ENCODE results near the gene BCOR.

The BCOR gene

GRCh38 chrX:40090961-40091360 is 6.8 kb downstream of the BCOR start:
- no peak overlapping the region for H3K27ac ChIP-seq (ENCODE audit: low read depth, low read length, poor library complexity, severe bottlenecking)
- no peak overlapping the region for H3K9ac ChIP-seq (ENCODE audit: low read length)
- H3K79me2 ChIP-seq (ENCODE audit: insufficient read depth, low read length) = no peaks in the 10 kb centered on the region
- peaks cover 51% of the 10 kb centered on the region for H3K4me1 ChIP-seq (ENCODE audit: insufficient read depth, low read length, severe bottlenecking)
- H3K4me3 ChIP-seq (ENCODE audit: low read depth, low read length, poor library complexity, severe bottlenecking) = no peak overlapping the region
- no peaks in the 10 kb centered on the region for H3K27me3 ChIP-seq (ENCODE audit: insufficient read depth, low read length)
- no peaks in the 10 kb centered on the region for H3K9me2 ChIP-seq (ENCODE audit: low read depth, low read length)
- no peaks in the 10 kb centered on the region for H3K9me3 ChIP-seq (ENCODE audit: low read length)
- H3F3A ChIP-seq (ENCODE audit: insufficient read depth, low read length) = no peaks in the 10 kb centered on the region
- H3K36me3 ChIP-seq (ENCODE audit: insufficient read depth, low read length) = peaks cover 20% of the 10 kb centered on the region; the same call in 1 of the 2 replicates
- no peaks in the 10 kb centered on the region for H4K20me1 ChIP-seq (ENCODE audit: insufficient read depth, low read length)
- TF ChIP-seq EZH2 (IDR thresholded peaks at IDR 0.05; ENCODE audit: borderline replicate concordance, low read length) = no peak
- TF ChIP-seq, protein P1, sequence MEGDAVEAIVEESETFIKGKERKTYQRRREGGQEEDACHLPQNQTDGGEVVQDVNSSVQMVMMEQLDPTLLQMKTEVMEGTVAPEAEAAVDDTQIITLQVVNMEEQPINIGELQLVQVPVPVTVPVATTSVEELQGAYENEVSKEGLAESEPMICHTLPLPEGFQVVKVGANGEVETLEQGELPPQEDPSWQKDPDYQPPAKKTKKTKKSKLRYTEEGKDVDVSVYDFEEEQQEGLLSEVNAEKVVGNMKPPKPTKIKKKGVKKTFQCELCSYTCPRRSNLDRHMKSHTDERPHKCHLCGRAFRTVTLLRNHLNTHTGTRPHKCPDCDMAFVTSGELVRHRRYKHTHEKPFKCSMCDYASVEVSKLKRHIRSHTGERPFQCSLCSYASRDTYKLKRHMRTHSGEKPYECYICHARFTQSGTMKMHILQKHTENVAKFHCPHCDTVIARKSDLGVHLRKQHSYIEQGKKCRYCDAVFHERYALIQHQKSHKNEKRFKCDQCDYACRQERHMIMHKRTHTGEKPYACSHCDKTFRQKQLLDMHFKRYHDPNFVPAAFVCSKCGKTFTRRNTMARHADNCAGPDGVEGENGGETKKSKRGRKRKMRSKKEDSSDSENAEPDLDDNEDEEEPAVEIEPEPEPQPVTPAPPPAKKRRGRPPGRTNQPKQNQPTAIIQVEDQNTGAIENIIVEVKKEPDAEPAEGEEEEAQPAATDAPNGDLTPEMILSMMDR (IDR thresholded peaks at IDR 0.05; ENCODE audit: low read length) = no peak
- H2AFZ ChIP-seq (ENCODE audit: low read length) = no peak overlapping the region
- peak overlapping the region; percentile 43; the same call in 1 of the 2 replicates for H3K4me2 ChIP-seq (ENCODE audit: low read length)

GRCh38 chrX:40090050-40090804 is 7.5 kb downstream of the BCOR start:
- Histone ChIP-seq H4K20me1 (ENCODE audit: insufficient read depth, low read length) (no peaks in the 10 kb centered on the region), H3F3A (ENCODE audit: insufficient read depth, low read length) (no peaks in the 10 kb centered on the region), H3K9ac (ENCODE audit: low read length) (no peak overlapping the region), H3K4me3 (ENCODE audit: low read depth, low read length, poor library complexity, severe bottlenecking) (no peak overlapping the region), H3K4me2 (ENCODE audit: low read length) (peak overlapping the region; percentile 43; the same call in 1 of the 2 replicates), H3K9me3 (ENCODE audit: low read length) (no peaks in the 10 kb centered on the region), H3K4me1 (ENCODE audit: insufficient read depth, low read length, severe bottlenecking) (peaks cover 52% of the 10 kb centered on the region), H3K79me2 (ENCODE audit: insufficient read depth, low read length) (no peaks in the 10 kb centered on the region), H2AFZ (ENCODE audit: low read length) (no peak overlapping the region), H3K36me3 (ENCODE audit: insufficient read depth, low read length) (peaks cover 20% of the 10 kb centered on the region; the same call in 1 of the 2 replicates), H3K9me2 (ENCODE audit: low read depth, low read length) (no peaks in the 10 kb centered on the region), H3K27me3 (ENCODE audit: insufficient read depth, low read length) (no peaks in the 10 kb centered on the region), H3K27ac (ENCODE audit: low read depth, low read length, poor library complexity, severe bottlenecking) (no peak overlapping the region)
- TF ChIP-seq, protein P1 (IDR thresholded peaks at IDR 0.05; ENCODE audit: low read length) = no peak
- TF ChIP-seq EZH2 (IDR thresholded peaks at IDR 0.05; ENCODE audit: borderline replicate concordance, low read length) = no peak

GRCh38 chrX:40088803-40089540 is 8.8 kb downstream of the BCOR start:
- peaks cover 20% of the 10 kb centered on the region; the same call in 1 of the 2 replicates for H3K36me3 ChIP-seq (ENCODE audit: insufficient read depth, low read length)
- no peak overlapping the region for H3K4me3 ChIP-seq (ENCODE audit: low read depth, low read length, poor library complexity, severe bottlenecking)
- no peaks in the 10 kb centered on the region for H3F3A ChIP-seq (ENCODE audit: insufficient read depth, low read length)
- no peak overlapping the region for H3K27ac ChIP-seq (ENCODE audit: low read depth, low read length, poor library complexity, severe bottlenecking)
- no peaks in the 10 kb centered on the region for H4K20me1 ChIP-seq (ENCODE audit: insufficient read depth, low read length)
- no peak overlapping the region for H3K9ac ChIP-seq (ENCODE audit: low read length)
- no peaks in the 10 kb centered on the region for H3K9me2 ChIP-seq (ENCODE audit: low read depth, low read length)
- H2AFZ ChIP-seq (ENCODE audit: low read length) = no peak overlapping the region
- peaks cover 54% of the 10 kb centered on the region for H3K4me1 ChIP-seq (ENCODE audit: insufficient read depth, low read length, severe bottlenecking)
- TF ChIP-seq, protein P1 (IDR thresholded peaks at IDR 0.05; ENCODE audit: low read length) = no peak
- no peak for TF ChIP-seq EZH2 (IDR thresholded peaks at IDR 0.05; ENCODE audit: borderline replicate concordance, low read length)
- no peak overlapping the region for H3K4me2 ChIP-seq (ENCODE audit: low read length)
- no peaks in the 10 kb centered on the region for H3K9me3 ChIP-seq (ENCODE audit: low read length)
- H3K27me3 ChIP-seq (ENCODE audit: insufficient read depth, low read length) = no peaks in the 10 kb centered on the region
- no peaks in the 10 kb centered on the region for H3K79me2 ChIP-seq (ENCODE audit: insufficient read depth, low read length)

All from OCI-LY1 (cell line).